ENCODE measurements around the gene PSENEN. TPM values are rescaled to one million over a fixed set of nuclear protein-coding genes. Genes with fewer than 3 reads are reported as not detected.

PSENEN gene
- total RNA-seq, 1 experiment from 2014 or later = 69.7 TPM

GRCh38 chr19:35720648-35721047 is 24.8 kb upstream of the PSENEN start:
- no peaks in the 10 kb centered on the region; a peak in 1 of 5 replicates for H3K9me3 Mint-ChIP-seq
- no peak overlapping the region for H3K14ac ChIP-seq (ENCODE audit: insufficient read depth, low read length)
- H3K79me1 ChIP-seq (ENCODE audit: insufficient read depth, low read depth, low read length, poor library complexity, severe bottlenecking) = no peaks in the 10 kb centered on the region
- no peak overlapping the region for H2AFZ ChIP-seq (ENCODE audit: low read length)
- H3K27ac Mint-ChIP-seq = no peak overlapping the region
- no CpG with 5 or more reads among the region's 17 CpGs for WGBS (ENCODE audit: extremely low coverage, insufficient read length, low lambda C conversion rate)
- no peaks in the 10 kb centered on the region for H3K4me1 ChIP-seq (ENCODE audit: insufficient read depth, low read length)
- H4K8ac ChIP-seq (replicated peaks; ENCODE audit: insufficient read length, low read depth, low read length) = no peak overlapping the region
- no peaks in the 10 kb centered on the region for H3K27me3 ChIP-seq (ENCODE audit: insufficient read depth, low read length)
- H3K23ac ChIP-seq (ENCODE audit: insufficient read length, low read depth, low read length) = no peak overlapping the region
- H3K27ac ChIP-seq (ENCODE audit: insufficient read length, low read depth, low read length) = no peak overlapping the region
- no peaks in the 10 kb centered on the region for H3K9me3 ChIP-seq (ENCODE audit: control insufficient read depth, low read depth, low read length)
- H3K36me3 Mint-ChIP-seq (ENCODE audit: insufficient read depth in 1 of 3, low read depth in 3 of 3) = peaks cover 33 to 54% (median 54%) of the 10 kb centered on the region in 3 experiments; a peak in 6 of 7 replicates
- TF ChIP-seq CTCF (conservative IDR thresholded peaks at IDR 0.05) = no peak
- H3K4me3 Mint-ChIP-seq = no peak overlapping the region
- H4K5ac ChIP-seq (ENCODE audit: insufficient read length, low read depth, low read length) = no peak overlapping the region
- H4K91ac ChIP-seq (ENCODE audit: insufficient read length, low read depth, low read length) = no peak overlapping the region
- no peak overlapping the region for H3K9ac ChIP-seq (ENCODE audit: extremely low read depth, insufficient read length, low read length)
- peaks cover 16 to 17% of the 10 kb centered on the region in 2 experiments for H3K4me1 Mint-ChIP-seq
- no peak overlapping the region for H3K18ac ChIP-seq (ENCODE audit: insufficient read length, low read depth, low read length)
- H2BK120ac ChIP-seq (ENCODE audit: low read depth, low read length, poor library complexity, severe bottlenecking) = no peak overlapping the region
- peaks cover 6% of the 10 kb centered on the region for H4K20me1 ChIP-seq (ENCODE audit: control insufficient read depth, insufficient read depth, insufficient read length)
- H3T11ph ChIP-seq (ENCODE audit: low read length) = no peak overlapping the region
- H2AK5ac ChIP-seq (ENCODE audit: insufficient read length, low read length) = no peak overlapping the region
- H3K4me2 ChIP-seq (ENCODE audit: insufficient read depth, insufficient read length, low read length) = no peak overlapping the region
- H3K27me3 Mint-ChIP-seq (ENCODE audit: low read depth) = no peaks in the 10 kb centered on the region; the same call in 1 of the 2 replicates
- peaks cover 14% of the 10 kb centered on the region for H3K23me2 ChIP-seq (ENCODE audit: insufficient read length, low read depth, low read length, poor library complexity, severe bottlenecking)
- no peak overlapping the region for H2BK15ac ChIP-seq (ENCODE audit: low read depth, low read length)
- H2BK12ac ChIP-seq (ENCODE audit: insufficient read length, low read depth, low read length) = no peak overlapping the region
- peaks cover 11% of the 10 kb centered on the region; the same call in 1 of the 2 replicates for H3K79me2 ChIP-seq (ENCODE audit: insufficient read depth, low read length)
- no peak for DNase-seq
- H2BK5ac ChIP-seq (ENCODE audit: insufficient read length, low read length) = no peak overlapping the region
- H3K4ac ChIP-seq (ENCODE audit: low read depth, low read length) = no peak overlapping the region
- no peak overlapping the region for H3K56ac ChIP-seq (ENCODE audit: insufficient read length, low read depth, low read length)
- H2BK20ac ChIP-seq (ENCODE audit: low read depth, low read length, poor library complexity, severe bottlenecking) = no peak overlapping the region
